ENCODE measurements around the gene MORC2.

DNA sequence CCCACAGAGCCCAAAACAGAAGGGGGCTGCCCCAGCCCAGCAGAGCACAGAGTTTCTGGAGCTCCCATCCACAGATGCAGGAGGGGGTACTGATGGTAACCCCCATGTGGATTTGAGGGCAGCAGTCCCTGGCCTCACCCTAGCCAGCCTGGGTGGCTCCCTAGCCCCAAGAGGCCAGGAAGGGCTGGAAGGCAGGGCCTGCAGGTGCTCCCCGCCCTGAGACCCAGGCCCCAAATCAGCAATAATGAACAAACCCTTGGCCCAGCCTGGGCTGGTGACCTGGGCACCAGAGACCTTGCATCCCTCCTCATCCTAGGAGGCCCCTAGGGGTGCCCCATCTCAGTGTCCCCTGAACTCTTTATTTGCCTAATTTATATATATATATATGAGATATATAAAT is 61.6 kb downstream of the MORC2 start:
- TF ChIP-seq, protein P1, sequence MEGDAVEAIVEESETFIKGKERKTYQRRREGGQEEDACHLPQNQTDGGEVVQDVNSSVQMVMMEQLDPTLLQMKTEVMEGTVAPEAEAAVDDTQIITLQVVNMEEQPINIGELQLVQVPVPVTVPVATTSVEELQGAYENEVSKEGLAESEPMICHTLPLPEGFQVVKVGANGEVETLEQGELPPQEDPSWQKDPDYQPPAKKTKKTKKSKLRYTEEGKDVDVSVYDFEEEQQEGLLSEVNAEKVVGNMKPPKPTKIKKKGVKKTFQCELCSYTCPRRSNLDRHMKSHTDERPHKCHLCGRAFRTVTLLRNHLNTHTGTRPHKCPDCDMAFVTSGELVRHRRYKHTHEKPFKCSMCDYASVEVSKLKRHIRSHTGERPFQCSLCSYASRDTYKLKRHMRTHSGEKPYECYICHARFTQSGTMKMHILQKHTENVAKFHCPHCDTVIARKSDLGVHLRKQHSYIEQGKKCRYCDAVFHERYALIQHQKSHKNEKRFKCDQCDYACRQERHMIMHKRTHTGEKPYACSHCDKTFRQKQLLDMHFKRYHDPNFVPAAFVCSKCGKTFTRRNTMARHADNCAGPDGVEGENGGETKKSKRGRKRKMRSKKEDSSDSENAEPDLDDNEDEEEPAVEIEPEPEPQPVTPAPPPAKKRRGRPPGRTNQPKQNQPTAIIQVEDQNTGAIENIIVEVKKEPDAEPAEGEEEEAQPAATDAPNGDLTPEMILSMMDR (optimal IDR thresholded peaks at IDR 0.05 in 1 of 3, IDR thresholded peaks at IDR 0.05 in 1 of 3, conservative IDR thresholded peaks at IDR 0.05 in 1 of 3; ENCODE audit: extremely low read depth in 1 of 3, insufficient read depth in 2 of 3, low read length in 3 of 3), result no peak
- TF ChIP-seq EZH2 (IDR thresholded peaks at IDR 0.05; ENCODE audit: low read length), result no peak
